DOHH2 (cell line): Measurements from ENCODE around the gene SIK2.
"Not testable (repeated sequence)": the region's sequence is repeated elsewhere in the genome, so short reads cannot be mapped to it uniquely, and the experiment has no call there.

Experiments
- H3F3A ChIP-seq: fragments of 200-600 bp; sonication (generic), shearing (Covaris generic); 2 replicates; pipeline ENCODE4 v1.6.0; 2016; ENCODE audit warnings: antibody characterized with exemption, mild to moderate bottlenecking; ENCODE audit not compliant: control insufficient read depth, insufficient read depth
- H3K27ac ChIP-seq: fragments of 200-600 bp; sonication (generic); 2 replicates; pipeline ENCODE4 v1.5.1; 2014; ENCODE audit warnings: low read depth, mild to moderate bottlenecking, low read length, moderate library complexity
- H3K27me3 ChIP-seq: fragments of 200-600 bp; sonication (generic); 2 replicates; pipeline ENCODE4 v1.6.1; 2014; ENCODE audit warnings: mild to moderate bottlenecking, low read length, mixed read lengths; ENCODE audit not compliant: control insufficient read depth
- H3K36me3 ChIP-seq: fragments of 200-600 bp; sonication (generic); 2 replicates; pipeline ENCODE4 v1.6.1; 2014; ENCODE audit warnings: mild to moderate bottlenecking, low read length, moderate library complexity, mixed read lengths; ENCODE audit not compliant: control insufficient read depth
- H3K4me1 ChIP-seq: fragments of 200-600 bp; sonication (generic); 2 replicates; pipeline ENCODE4 v1.6.1; 2014; ENCODE audit warnings: mild to moderate bottlenecking, low read length, mixed read lengths; ENCODE audit not compliant: control insufficient read depth
- H3K4me2 ChIP-seq: fragments of 200-600 bp; sonication (generic); 2 replicates; pipeline ENCODE4 v1.6.0; 2014; ENCODE audit warnings: mild to moderate bottlenecking, low read length, moderate library complexity
- H3K4me3 ChIP-seq: fragments of 200-600 bp; sonication (generic); 2 replicates; pipeline ENCODE4 v1.5.1; 2014; ENCODE audit warnings: mild to moderate bottlenecking, low read length, mixed read lengths
- H3K79me2 ChIP-seq: fragments of 200-600 bp; sonication (generic); 2 replicates; pipeline ENCODE4 v1.6.1; 2014; ENCODE audit warnings: mild to moderate bottlenecking, low read length, mixed read lengths; ENCODE audit not compliant: control insufficient read depth
- H3K9me2 ChIP-seq: fragments of 200-600 bp; sonication (generic); replicated peaks from 2 replicates; pipeline ENCODE4 v1.6.1; 2014; ENCODE audit warnings: mild to moderate bottlenecking, low read length, mixed read lengths; ENCODE audit not compliant: control insufficient read depth
- H3K9me3 ChIP-seq: fragments of 200-600 bp; sonication (generic); 2 replicates; pipeline ENCODE4 v1.6.1; 2014; ENCODE audit warnings: antibody characterized with exemption, low read length, mixed read lengths; ENCODE audit not compliant: control insufficient read depth, insufficient read depth
- H4K20me1 ChIP-seq: fragments of 200-600 bp; sonication (generic); 2 replicates; pipeline ENCODE4 v1.6.0; 2014; ENCODE audit warnings: low read depth, mild to moderate bottlenecking, antibody characterized with exemption, low read length, moderate library complexity; ENCODE audit not compliant: control insufficient read depth, insufficient read depth
- EZH2phosphoT487 ChIP-seq: fragments of 200-600 bp; sonication (generic); IDR thresholded peaks from 2 replicates; pipeline ENCODE4 v1.6.1; 2017; ENCODE audit warnings: borderline replicate concordance, mild to moderate bottlenecking, antibody characterized with exemption, low read length, moderate library complexity, mixed read lengths
- TF ChIP-seq, protein P1 (sequence below): fragments of 200-600 bp; sonication (generic); IDR thresholded peaks from one replicate; pipeline ENCODE4 v1.5.1; 2014; ENCODE audit warnings: antibody characterized with exemption, mild to moderate bottlenecking, low read depth, low read length; ENCODE audit not compliant: poor library complexity, severe bottlenecking

Gene SIK2

DNA sequence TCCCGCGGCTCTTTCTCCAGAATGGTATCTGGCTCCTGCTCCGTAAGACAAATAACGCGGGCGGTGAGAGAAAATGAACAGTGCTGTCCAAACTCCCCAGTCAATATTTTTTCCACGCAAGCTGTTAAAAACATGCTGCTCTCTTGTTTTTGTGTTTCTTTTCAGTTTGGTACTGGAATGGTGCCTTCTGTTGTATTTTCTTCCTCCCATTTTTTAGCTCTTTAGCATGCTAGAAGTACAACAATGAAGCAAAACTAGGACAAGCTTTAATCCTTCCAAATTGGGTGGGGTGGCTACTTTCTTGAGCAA is 164.5 kb downstream of the SIK2 start:
- Histone ChIP-seq H3K27me3 (no peaks in the 10 kb centered on the region), H3K27ac (no peak overlapping the region), H4K20me1 (no peaks in the 10 kb centered on the region), H3K79me2 (peaks cover 35% of the 10 kb centered on the region), H3K4me1 (peaks cover 22% of the 10 kb centered on the region), H3F3A (no peaks in the 10 kb centered on the region), H3K9me3 (no peaks in the 10 kb centered on the region), H3K4me3 (peak overlapping the region; percentile 99), H3K9me2 (no peaks in the 10 kb centered on the region), H3K36me3 (peaks cover 41% of the 10 kb centered on the region), H3K4me2 (peak overlapping the region; percentile 87)
- TF ChIP-seq, protein P1, sequence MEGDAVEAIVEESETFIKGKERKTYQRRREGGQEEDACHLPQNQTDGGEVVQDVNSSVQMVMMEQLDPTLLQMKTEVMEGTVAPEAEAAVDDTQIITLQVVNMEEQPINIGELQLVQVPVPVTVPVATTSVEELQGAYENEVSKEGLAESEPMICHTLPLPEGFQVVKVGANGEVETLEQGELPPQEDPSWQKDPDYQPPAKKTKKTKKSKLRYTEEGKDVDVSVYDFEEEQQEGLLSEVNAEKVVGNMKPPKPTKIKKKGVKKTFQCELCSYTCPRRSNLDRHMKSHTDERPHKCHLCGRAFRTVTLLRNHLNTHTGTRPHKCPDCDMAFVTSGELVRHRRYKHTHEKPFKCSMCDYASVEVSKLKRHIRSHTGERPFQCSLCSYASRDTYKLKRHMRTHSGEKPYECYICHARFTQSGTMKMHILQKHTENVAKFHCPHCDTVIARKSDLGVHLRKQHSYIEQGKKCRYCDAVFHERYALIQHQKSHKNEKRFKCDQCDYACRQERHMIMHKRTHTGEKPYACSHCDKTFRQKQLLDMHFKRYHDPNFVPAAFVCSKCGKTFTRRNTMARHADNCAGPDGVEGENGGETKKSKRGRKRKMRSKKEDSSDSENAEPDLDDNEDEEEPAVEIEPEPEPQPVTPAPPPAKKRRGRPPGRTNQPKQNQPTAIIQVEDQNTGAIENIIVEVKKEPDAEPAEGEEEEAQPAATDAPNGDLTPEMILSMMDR: no peak
- no peak for TF ChIP-seq EZH2phosphoT487

DNA sequence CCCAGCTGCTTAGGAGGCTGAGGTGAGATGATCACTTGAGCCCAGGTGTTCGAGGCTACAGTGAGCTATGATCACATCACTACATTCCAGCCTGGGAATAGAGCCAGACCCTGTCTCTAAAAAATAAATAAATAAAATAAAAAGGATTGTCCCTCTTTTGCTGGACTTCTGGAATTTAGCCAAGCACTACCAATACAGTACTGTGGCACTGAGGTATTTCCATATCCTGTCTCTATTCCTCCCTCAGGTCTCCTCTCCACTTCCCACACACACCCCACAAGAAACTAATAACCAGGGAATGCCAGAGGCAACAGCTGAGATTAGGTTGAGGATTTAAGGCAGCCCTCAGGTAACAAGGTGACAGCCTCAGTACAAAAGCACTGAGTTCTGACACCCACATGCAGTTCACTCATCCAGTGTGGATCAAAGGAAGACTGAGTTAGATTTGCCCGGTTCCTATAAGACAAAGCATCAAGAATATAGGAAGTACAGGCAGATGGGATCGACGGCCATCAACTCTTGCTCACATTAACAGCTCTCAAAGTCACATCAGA is 168.4 kb downstream of the SIK2 start:
- H3K9me2 ChIP-seq: no peaks in the 10 kb centered on the region
- no peaks in the 10 kb centered on the region for H3K27me3 ChIP-seq
- H3K27ac ChIP-seq: no peak overlapping the region
- no peaks in the 10 kb centered on the region for H3K9me3 ChIP-seq
- H4K20me1 ChIP-seq: no peaks in the 10 kb centered on the region
- H3K36me3 ChIP-seq: peaks cover 4% of the 10 kb centered on the region; the same call in 1 of the 2 replicates
- TF ChIP-seq, protein P1: no peak
- TF ChIP-seq EZH2phosphoT487: no peak
- peaks cover 11% of the 10 kb centered on the region for H3K4me1 ChIP-seq
- H3F3A ChIP-seq: no peaks in the 10 kb centered on the region
- peaks cover 5% of the 10 kb centered on the region for H3K79me2 ChIP-seq
- no peak overlapping the region for H3K4me3 ChIP-seq
- no peak overlapping the region for H3K4me2 ChIP-seq

GRCh38 chr11:111771205-111771604 is 169.0 kb downstream of the SIK2 start:
- not testable (repeated sequence) for H3K9me2 ChIP-seq, H3F3A ChIP-seq, H3K9me3 ChIP-seq, H3K27me3 ChIP-seq, H3K4me3 ChIP-seq, H3K4me2 ChIP-seq, H3K27ac ChIP-seq, H3K36me3 ChIP-seq, H3K79me2 ChIP-seq, H4K20me1 ChIP-seq
- H3K4me1 ChIP-seq: peaks cover 16% of the 10 kb centered on the region

- H3K9me3 ChIP-seq: no peaks in the 10 kb centered on the region
- no peaks in the 10 kb centered on the region for H3K27me3 ChIP-seq
- peaks cover 17% of the 10 kb centered on the region for H3K4me1 ChIP-seq
- no peak for TF ChIP-seq EZH2phosphoT487
- TF ChIP-seq, protein P1: no peak
- no peak overlapping the region for H3K4me3 ChIP-seq
- H3K9me2 ChIP-seq: no peaks in the 10 kb centered on the region
- H3F3A ChIP-seq: no peaks in the 10 kb centered on the region
- H3K79me2 ChIP-seq: no peaks in the 10 kb centered on the region
- no peaks in the 10 kb centered on the region for H4K20me1 ChIP-seq
- H3K27ac ChIP-seq: no peak overlapping the region
- no peaks in the 10 kb centered on the region for H3K36me3 ChIP-seq
- no peak overlapping the region for H3K4me2 ChIP-seq
Observed at GRCh38 chr11:111772535-111772934, 170.3 kb downstream of the SIK2 start.
